ENCODE results near the gene CACNB2. TPM values are rescaled to one million over a fixed set of nuclear protein-coding genes. Genes with fewer than 3 reads are reported as not detected.

CACNB2 gene
- total and polyA plus RNA-seq, 2 experiments from 2014 or later, result 4.6 to 5.3 TPM

GRCh38 chr10:18463673-18464211, 323.5 kb downstream of the CACNB2 start:
- Histone ChIP-seq H3K36me3 (replicated peaks; ENCODE audit: insufficient read depth, low read depth) (no peaks in the 10 kb centered on the region), H3K79me2 (no peaks in the 10 kb centered on the region), H4K20me1 (ENCODE audit: insufficient read depth, poor library complexity, severe bottlenecking) (no peaks in the 10 kb centered on the region), H3K27me3 (no peaks in the 10 kb centered on the region), H3K9me2 (replicated peaks; ENCODE audit: insufficient read depth) (no peaks in the 10 kb centered on the region), H3K4me1 (ENCODE audit: insufficient read depth) (no peaks in the 10 kb centered on the region), H3K4me3 (no peak overlapping the region), H3K27ac (no peak overlapping the region), H2AFZ (no peak overlapping the region), H3K4me2 (no peak overlapping the region), H3K9me3 (ENCODE audit: low read depth) (no peaks in the 10 kb centered on the region)
- no peak for DNase-seq (ENCODE audit: low spot score)
- no peak for TF ChIP-seq EZH2phosphoT487 (IDR thresholded peaks at IDR 0.05; ENCODE audit: low read depth, severe bottlenecking, unreplicated experiment)
- TF ChIP-seq EZH2 (IDR thresholded peaks at IDR 0.05; ENCODE audit: borderline replicate concordance), result no peak
- TF ChIP-seq, protein P1, sequence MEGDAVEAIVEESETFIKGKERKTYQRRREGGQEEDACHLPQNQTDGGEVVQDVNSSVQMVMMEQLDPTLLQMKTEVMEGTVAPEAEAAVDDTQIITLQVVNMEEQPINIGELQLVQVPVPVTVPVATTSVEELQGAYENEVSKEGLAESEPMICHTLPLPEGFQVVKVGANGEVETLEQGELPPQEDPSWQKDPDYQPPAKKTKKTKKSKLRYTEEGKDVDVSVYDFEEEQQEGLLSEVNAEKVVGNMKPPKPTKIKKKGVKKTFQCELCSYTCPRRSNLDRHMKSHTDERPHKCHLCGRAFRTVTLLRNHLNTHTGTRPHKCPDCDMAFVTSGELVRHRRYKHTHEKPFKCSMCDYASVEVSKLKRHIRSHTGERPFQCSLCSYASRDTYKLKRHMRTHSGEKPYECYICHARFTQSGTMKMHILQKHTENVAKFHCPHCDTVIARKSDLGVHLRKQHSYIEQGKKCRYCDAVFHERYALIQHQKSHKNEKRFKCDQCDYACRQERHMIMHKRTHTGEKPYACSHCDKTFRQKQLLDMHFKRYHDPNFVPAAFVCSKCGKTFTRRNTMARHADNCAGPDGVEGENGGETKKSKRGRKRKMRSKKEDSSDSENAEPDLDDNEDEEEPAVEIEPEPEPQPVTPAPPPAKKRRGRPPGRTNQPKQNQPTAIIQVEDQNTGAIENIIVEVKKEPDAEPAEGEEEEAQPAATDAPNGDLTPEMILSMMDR (IDR thresholded peaks at IDR 0.05; ENCODE audit: poor library complexity), result no peak
- 72% methylated on average over 5 of the region's 5 CpGs for WGBS (ENCODE audit: low lambda C conversion rate, missing lambda C conversion rate)

DNA sequence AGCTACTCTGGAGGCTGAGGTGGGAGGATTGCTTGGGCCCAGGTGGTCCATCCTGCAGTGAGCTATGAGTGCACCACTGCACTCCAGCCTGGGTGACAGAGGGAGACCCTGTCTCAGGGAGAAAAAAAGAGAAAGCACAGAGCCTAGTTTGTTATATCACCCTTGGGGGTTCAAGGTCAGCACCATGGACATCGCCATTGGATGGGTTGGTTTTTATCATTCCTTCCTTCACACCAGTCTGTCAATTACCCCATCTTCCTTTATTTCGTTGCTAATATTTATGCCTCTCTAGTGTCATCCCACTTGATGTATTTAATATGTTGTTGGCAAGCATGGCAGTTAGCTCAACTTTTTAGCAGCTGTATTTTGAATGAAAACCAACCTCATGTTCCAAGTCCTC, 328.9 kb downstream of the CACNB2 start:
- Histone ChIP-seq H3K4me1 (ENCODE audit: insufficient read depth) (no peaks in the 10 kb centered on the region), H3K9me2 (replicated peaks; ENCODE audit: insufficient read depth) (no peaks in the 10 kb centered on the region), H3K4me2 (no peak overlapping the region), H3K36me3 (replicated peaks; ENCODE audit: insufficient read depth, low read depth) (no peaks in the 10 kb centered on the region), H3K27ac (no peak overlapping the region), H3K4me3 (no peak overlapping the region), H3K9me3 (ENCODE audit: low read depth) (no peaks in the 10 kb centered on the region), H2AFZ (no peak overlapping the region), H4K20me1 (ENCODE audit: insufficient read depth, poor library complexity, severe bottlenecking) (no peaks in the 10 kb centered on the region), H3K27me3 (no peaks in the 10 kb centered on the region), H3K79me2 (no peaks in the 10 kb centered on the region)
- DNase-seq (ENCODE audit: low spot score), result no peak
- TF ChIP-seq, protein P1 (IDR thresholded peaks at IDR 0.05; ENCODE audit: poor library complexity), result no peak
- no peak for TF ChIP-seq EZH2phosphoT487 (IDR thresholded peaks at IDR 0.05; ENCODE audit: low read depth, severe bottlenecking, unreplicated experiment)
- TF ChIP-seq EZH2 (IDR thresholded peaks at IDR 0.05; ENCODE audit: borderline replicate concordance), result no peak
- 95% methylated on average over 2 of the region's 2 CpGs for WGBS (ENCODE audit: low lambda C conversion rate, missing lambda C conversion rate)

DNA sequence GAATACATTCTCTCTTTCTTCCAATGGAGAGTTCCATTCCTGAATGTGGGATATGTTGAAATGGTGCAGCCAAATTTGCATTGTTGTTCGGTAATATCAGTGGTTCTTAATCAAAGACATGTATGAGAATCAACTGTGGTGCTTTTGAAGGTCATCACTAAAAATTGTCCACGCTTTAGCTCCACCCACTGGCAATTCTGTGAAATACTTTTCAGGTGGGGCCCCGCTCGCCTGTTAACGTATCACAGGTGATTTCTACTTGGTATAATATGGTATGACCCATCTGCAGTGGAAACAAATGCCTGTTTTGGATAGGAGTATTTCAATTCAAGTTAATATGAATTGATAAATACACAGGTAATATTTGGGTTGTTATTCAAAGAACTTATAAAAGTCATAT, 332.8 kb downstream of the CACNB2 start:
- 71% methylated on average over 5 of the region's 5 CpGs for WGBS (ENCODE audit: low lambda C conversion rate, missing lambda C conversion rate)

More for the DNA sequence above, 332.8 kb downstream of the CACNB2 start:
- Histone ChIP-seq H3K36me3 (replicated peaks; ENCODE audit: insufficient read depth, low read depth) (no peaks in the 10 kb centered on the region), H3K9me3 (ENCODE audit: low read depth) (no peaks in the 10 kb centered on the region), H3K4me1 (ENCODE audit: insufficient read depth) (no peaks in the 10 kb centered on the region), H3K9me2 (replicated peaks; ENCODE audit: insufficient read depth) (no peaks in the 10 kb centered on the region), H3K79me2 (no peaks in the 10 kb centered on the region), H2AFZ (no peak overlapping the region), H3K27me3 (no peaks in the 10 kb centered on the region), H3K4me2 (peak overlapping the region; percentile 3), H3K27ac (no peak overlapping the region), H3K4me3 (no peak overlapping the region), H4K20me1 (ENCODE audit: insufficient read depth, poor library complexity, severe bottlenecking) (no peaks in the 10 kb centered on the region)
- peak; percentile 23 for DNase-seq (ENCODE audit: low spot score)
- TF ChIP-seq, protein P1 (IDR thresholded peaks at IDR 0.05; ENCODE audit: poor library complexity), result peak; percentile 29
- TF ChIP-seq EZH2phosphoT487 (IDR thresholded peaks at IDR 0.05; ENCODE audit: low read depth, severe bottlenecking, unreplicated experiment), result no peak

All from hepatocyte (in vitro differentiated cells).